HG02885 (cell line): ENCODE results near the gene ITGB1BP1.
"Not testable (repeated sequence)": the region's sequence is repeated elsewhere in the genome, so short reads cannot be mapped to it uniquely, and the experiment has no call there.

Experiments used
- ATAC-seq: cut with Tn5 transposase; IDR thresholded peaks from one replicate; pipeline ENCODE4 v1.9.1; 2021; ENCODE audit warnings: mild to moderate bottlenecking; ENCODE audit not compliant: unreplicated experiment, poor library complexity

ITGB1BP1 gene

DNA sequence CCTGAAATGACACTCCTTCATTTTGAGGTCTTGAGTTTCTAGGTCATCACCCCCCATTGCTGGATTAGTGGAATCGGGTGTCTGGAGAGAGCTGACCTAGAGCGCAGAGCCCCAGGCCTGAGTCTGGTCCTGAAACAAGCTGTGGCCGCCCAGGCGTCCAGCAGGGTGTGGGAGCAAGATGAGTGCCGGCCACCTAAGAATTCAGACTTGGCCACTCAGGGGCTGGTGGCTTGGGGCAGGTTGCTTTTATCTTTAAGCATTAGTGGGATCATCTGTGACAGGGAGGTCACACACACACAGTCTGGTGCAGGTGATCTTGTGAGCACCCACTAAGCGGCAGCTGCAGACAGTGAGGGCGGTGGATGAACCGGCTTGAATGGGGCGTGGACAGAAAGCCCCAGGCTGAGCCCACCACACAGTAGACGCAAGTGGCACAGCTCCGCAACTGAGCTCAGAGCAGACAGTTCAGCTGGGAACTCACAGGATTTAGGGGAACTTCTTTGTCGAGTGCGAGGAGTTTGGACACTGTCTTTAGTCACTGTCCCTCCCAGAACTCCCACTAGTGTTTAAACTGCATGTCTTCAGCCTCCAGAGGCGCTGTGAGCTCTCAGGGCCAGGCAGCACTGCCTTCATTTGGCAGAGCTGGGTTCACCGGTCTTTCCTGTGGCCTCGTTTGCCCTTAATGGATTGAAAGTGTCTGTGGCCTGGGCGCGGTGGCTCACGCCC lies 21.5 kb downstream of the ITGB1BP1 start:
- ATAC-seq, result no peak

DNA sequence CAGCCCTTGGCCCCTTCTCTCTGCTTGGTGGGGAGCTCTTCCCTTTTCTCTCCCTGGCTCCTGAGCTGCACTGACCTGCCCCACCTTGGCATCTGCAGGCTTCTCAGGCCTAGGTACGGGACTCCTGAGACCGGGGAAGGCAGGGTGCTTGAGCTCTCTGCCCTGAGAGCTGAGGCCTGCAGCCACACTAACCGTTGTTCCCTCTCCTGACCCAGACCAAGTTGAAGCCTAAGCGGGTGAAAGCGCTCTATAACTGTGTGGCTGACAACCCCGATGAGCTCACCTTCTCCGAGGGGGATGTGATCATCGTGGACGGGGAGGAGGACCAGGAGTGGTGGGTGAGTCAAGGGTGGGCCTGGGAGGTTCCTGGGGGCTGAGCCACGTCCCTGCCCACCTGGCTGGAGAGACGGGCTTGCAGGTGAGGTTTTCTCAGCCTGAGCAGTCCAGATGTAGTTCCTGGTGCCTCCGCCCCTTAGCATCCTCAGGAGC lies 22.2 kb downstream of the ITGB1BP1 start:
- no peak for ATAC-seq

DNA sequence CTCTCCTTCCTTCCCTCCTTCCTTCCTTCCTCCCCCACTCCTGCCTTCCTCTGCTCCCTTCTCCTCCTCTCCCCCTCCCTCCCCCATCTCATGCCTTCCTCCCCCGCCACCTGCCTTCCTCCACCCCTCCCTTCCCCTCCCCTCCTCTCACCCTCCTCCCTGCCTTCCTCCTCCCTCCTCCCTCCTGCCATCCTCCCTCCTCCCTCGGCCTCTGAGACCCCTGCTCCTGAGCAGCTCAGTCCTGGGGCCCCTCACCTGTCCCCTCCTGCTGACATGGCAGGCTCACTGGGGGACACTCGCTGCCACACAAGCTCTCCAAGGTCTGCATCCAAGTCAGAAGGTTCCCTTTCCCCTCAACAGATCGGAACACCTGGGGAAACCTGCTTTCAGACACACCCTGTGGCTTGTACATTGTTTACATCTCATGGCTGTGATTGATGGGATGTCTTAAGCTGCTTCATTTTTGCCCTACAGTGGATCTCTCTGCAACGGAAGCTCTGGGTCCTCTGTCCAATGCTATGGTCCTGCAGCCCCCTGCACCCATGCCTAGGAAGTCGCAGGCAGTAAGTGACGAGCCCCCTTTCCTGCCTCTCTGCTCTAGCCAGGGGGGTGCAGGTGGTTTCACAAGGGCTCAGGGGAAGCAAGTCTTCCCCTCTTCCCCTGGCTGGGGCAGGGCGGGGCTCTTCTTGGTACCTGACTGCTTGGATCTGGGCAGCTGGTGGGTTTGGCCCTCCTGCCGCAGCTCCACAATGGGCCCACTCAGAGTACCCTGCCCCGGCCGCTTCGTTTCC lies 22.9 kb downstream of the ITGB1BP1 start:
- no peak for ATAC-seq

DNA sequence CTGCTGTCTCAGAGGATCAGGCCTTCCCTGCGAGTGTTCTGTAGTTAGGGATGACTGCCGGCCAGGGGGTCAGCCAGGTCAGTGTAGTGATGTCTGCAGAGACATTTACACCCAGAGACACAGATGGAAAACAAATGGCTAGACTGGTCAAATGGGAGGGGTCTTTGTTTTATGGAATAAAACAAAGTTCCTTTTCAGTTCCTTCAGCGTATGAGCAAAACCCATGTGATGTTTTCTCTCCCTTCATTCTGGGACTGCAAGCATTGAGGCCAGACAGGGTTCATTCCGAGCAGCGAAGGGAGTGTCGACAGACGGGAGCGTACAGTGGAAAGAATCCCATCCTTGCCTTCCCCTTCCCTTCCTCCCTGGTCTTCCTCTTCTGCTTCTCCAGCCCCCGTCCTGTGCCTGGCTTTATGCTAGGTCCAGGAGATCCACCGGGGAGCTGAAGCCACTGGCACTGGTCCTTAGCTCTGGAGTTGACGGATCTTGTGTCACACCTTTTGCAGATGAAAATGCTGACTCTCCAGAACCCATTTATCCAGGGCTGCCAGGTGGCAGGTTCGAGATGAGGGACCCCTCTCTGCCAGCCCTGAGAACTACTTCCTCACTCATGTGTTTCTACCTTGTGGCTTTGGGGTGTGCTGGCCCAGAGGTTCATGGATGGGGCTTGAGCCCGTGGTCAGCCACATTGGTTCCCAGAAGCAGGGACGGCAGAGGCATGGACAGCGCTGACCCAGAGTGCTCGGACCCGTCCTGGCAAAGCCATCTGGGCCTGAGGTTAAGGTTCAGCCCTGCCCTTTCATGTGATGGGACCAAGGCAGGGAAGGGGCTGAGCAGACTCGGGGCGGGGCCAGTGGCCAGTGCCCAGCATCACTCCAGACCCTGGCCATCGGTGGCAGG lies 24.2 kb downstream of the ITGB1BP1 start:
- ATAC-seq, result no peak

DNA sequence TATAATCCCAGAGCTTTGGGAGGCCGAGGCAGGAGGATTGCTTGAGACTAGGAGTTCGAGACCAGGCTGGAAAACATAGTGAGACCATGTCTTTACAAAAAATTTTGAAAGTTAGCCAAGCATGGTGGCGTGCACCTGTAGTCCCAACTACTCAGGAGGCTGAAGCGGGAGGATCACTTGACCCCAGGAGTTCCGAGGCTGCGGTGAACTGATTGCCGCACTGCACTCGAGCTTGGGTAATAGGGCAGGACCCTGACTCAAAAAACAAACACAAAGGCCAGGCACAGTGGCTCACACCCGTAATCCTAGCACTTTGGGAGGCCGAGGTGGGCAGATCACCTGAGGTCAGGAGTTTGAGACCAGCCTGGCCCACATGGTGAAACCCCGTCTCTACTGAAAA lies 25.1 kb downstream of the ITGB1BP1 start:
- ATAC-seq, result not testable (repeated sequence)

DNA sequence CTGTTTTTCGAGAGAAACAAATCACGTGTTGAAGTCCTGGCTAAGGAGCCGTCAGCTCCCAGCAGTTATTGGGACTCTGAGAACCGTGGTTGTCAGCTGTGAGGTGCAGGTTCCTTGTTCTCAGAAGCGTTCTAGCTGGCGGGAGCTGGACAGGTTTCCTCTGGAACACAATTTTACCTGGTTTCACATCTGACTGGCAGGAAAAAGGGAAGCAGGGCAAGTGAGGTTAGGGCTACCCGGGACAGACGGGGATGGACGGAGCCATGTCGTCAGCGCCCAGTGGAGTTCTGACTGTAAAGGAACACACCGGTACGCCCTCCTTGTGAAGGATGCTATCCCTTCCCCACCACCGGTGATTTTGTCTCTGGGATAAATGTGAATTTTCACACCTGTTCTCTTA lies 26.1 kb downstream of the ITGB1BP1 start:
- no peak for ATAC-seq

DNA sequence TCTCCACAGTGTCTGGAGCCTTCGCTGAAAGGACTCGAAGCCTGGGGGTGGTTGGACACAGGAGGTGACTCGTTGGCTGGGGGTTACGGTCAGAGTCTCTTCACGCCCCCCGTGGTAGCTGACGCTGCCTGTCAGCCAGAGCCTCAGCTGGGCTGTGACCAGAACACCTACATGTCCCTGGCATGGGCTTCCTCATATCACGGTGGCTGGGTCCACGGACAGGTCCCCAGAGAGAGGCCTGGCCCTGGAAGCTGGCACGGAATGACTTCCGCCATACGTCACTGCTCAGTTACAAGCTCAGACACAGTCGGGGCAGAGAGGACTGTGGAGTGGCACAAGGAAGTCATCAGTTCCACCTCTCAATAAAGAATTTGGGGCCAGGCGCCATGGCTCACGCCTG lies 28.5 kb downstream of the ITGB1BP1 start:
- no peak for ATAC-seq

DNA sequence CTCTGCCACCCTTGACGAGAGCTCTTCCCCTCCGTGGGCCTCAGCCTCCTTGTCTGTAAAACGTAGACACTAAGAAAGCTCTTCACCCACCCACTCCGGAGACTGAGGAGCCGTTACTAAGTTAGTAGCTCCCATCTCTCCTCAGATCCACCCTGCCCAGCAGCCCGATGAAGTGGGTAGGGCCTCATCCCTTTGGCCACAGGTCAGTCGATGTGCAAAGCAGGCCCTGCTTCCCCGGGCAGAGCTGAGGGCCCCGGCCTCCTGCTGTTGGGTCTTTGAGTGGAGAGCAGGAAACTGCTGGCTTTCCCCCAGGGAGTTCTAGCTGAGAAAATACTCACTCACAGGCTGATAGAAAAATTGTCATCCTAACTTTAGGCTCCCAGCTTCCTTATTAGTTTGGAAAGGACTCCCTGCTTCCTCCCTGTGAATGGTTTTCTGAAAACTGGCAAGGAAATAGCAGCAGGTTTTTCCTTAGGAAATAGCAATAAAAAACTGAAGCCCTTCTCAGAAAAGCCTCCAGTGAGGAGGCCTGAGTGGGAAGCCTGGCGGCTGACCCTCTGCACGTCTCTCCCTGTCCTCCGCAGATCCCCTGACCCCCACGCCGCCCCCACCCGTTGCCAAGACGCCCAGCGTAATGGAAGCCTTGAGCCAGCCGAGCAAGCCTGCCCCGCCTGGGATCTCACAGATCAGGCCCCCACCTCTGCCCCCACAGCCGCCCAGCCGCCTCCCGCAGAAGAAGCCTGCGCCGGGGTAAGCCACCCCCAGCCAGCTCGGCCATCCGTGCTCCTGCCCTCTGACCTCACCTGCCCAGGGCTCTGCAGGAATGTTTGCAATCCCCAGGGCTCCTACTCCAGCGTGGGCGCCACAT lies 30.2 kb downstream of the ITGB1BP1 start:
- ATAC-seq, result no peak

DNA sequence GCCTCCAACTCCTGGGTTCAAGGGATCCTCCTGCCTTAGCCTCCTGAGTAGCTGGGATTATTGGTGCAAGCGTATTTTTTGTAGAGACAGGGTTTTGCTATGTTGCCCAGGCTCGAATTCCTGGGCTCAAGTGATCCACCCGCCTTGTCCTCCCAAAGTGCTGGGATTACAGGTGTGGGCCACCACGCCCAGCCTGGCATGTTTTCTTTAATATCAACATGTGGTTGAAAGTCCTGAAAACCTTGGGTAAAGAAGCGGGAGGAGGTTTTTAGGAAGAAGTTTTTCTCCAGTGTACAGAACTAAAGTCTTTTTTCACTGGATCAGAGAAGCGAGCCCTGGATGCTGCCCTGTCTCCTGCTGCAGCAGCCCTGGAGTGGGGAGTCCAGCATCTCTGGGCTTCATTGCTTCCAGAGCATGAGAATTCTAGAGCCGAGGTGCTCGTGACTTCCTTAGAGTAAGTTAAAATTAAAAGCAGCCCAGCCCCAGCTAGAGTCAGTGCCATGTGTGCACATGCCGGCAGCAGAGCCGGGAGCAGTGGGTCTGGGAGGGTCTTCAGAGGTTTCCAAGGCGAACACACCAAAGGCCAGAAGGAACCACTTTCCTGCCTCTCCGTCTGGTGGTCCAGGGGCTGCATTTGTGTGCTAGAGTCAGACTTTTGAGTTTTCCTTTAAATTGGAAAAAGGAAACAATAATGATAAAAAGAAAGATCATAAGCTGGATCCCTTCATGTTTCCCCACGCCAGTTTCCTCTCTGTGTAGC lies 31.2 kb downstream of the ITGB1BP1 start:
- ATAC-seq, result no peak

DNA sequence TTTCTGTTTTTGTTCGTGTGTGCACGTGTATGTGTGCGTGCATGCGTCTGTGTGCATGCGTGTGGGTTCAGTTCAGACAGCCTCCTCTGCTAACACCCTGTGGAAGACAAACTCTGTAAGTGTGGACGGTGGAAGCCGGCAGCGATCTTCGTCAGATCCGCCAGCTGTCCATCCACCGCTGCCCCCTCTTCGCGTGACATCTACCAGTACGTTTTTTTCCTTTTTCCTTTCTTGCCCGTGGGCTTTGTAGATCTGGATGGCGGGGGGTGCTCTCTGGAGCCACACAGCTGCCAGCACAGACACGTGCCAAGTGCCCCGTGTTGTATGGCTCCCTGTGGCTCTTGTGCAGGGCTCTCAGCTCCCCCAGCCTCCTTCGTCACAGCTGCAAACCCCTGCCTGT lies 32.3 kb downstream of the ITGB1BP1 start:
- ATAC-seq, result no peak

DNA sequence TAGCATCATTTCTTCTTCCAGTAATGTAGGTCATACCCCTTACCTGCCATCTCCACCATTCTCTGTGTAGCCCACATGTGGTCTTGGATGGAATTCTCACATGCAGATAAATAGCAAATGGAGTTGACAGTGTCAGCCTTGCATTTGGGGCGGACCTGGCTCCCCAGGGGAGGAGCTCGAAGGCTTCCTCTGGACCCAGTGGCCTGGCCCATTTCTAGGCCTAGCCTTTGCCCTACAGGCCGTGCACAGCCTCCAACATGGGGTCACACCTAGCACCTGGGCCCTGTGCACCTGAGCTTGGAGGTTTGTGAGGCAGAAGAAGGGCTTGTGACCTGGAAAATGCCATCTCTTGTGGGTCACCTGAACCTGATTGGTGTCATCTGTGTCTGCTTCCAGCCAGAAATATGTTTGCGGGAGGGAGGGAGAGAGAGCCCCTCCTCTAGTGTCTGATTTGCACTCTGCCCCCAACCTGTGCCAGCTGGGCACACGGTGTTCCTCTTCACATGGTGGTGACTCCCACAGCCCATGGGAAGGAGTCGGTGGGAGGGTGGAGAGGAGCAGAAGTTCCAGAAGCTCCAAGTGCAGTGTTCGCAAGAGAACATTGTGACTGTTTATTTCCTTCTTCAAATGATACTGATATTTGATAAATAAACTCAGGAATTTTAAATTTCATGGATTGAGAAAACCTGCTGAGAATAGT lies 33.0 kb downstream of the ITGB1BP1 start:
- ATAC-seq, result no peak

DNA sequence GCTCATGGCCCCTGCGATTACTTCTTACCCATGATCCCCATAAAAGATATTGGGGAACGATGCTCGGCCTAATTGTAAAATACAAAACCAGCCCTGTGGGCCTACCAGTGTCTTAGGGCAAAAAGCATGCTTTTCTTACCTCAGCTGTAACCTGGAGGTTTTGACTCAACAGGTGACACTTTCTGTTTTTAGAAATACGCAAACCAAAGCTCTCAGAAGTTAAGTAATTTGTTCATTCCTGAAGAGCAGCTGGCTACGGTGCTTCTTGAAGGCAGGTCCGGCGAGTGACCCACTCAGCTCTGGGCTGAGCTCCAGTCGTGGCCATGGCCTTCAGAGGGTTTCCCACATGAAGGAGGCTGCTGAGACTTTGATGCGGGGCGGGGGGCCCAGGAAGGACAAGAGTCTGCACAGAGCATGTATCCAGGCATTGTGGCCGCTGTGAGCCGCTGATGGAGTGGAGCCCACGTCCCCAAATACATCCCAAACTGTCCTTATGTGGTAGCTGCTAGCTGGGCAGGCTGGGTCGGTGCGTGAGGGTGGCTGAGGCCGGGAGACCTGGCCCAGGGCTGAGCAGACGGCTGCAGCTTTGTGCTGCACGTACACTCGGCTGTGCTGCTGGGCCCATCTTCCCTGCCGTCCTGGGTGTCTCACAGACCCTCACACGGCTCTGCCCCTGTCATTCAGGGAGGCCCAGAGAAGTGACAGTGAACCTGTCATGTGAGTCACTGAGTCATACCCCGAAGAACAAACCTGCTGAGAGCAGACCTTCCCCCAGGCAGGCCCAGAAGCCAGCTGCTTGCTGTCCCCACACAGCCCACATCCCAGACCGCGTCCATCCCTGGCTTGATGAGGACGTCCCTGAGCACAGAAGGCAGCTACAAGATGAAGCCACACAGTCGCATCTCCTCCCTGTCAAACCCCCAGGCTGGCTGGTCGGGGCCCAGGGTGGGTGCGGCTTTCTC lies 34.1 kb downstream of the ITGB1BP1 start:
- no peak for ATAC-seq

DNA sequence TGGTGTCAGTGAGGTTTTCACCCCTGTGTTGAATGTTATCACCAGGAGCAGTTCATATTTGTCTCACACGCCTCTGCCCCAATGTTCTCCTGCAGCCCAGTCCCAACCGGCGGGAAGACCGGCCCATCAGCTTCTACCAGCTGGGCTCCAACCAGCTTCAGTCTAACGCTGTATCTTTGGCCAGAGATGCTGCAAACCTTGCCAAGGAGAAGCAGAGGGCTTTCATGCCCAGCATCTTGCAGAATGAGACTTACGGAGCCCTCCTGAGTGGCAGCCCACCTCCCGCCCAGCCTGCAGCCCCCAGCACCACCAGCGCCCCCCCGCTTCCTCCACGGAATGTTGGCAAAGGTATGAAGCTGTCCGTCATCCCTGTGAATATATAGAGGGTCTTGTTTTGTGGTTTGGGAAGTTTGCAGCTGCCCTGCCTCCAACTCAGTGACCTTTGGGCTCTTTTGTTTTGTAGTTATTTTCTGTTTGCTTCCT lies 35.1 kb downstream of the ITGB1BP1 start:
- no peak for ATAC-seq

DNA sequence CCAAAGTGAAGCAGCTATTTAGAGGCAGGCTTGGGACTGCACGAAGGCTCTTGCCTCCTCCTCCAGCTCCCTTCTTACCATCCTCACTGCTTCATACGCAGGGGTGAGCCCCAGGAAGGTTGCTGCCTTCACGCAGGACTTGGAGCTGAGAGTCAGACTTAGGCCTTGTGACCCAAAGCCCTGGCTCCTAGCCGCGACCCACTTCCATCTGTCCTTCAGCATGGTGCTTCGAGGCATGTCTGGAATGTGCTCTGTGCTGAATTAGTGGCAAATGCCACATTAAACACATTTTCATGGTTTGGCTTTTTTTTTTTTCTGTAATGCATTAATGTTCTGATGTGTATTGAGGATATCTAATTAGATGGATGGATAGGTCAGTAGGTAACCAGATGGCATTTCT lies 37.5 kb downstream of the ITGB1BP1 start:
- no peak for ATAC-seq

DNA sequence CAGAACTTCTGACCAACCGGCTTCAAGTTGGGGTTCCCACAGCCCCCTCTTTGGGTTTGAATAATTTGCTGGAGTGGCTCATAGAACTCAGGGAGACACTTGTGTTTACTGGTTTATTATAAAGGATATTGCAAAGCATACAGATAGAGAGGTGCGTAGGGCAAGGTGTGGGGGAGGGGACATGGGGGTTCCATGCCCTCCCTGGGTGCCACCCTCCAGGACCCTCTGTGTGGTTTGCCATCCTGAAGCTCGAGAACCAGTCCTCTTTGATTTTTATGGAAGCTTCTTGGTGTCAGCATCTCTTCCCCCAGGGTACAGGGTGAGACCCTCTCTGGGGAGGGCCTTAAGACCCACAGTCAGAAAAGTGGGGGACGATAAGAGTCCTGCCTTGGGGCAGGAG lies 38.8 kb downstream of the ITGB1BP1 start:
- no peak for ATAC-seq

DNA sequence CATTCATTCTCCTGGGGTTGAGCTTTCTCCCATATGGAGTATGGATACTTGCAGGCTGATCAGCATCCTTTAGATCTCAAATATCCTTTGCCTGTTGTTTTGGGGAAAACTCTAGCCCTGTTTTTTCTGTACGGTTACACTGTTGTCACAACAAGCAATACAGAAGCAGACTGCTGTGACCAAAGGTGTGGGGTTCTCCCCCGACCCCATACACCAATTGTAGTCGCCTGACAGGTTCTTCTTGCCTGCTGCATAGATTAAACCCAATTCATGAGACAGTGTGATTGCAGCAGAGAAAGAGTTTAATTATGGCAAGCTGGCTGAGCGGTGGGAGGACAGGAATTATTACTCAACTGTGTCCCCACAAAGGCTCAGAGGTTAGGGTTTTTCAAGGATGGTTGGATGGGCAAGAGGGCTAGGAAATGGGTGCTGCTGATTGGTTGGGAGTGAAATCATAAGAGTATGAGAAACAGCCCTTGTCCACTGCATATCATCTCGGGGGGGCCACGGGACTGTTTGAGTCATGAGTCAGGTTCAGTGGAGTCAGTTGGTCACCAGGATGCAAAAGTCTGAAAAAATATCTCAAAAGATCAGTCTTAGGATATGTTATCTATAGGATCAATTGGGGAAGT lies 40.6 kb downstream of the ITGB1BP1 start:
- ATAC-seq, result no peak
